ENCODE data around the gene MPP4. TPM values are rescaled to one million over a fixed set of nuclear protein-coding genes. Genes with fewer than 3 reads are reported as not detected.

Gene MPP4
- total and polyA plus RNA-seq, 2 donors, result 0.10 to 0.69 TPM

Small RNAs within 50 kb of the gene (small RNA-seq; reads per million reads assigned to genes)
- gene RNU6-651P, result not detected

Other genes with a start within 250 kb of the MPP4 start
- 60.6 TPM for gene TRAK2, start 247.2 kb downstream of the MPP4 start, total RNA-seq
- gene TRAK2, start 247.2 kb downstream of the MPP4 start, polyA plus RNA-seq, result 25.1 TPM
- 43.0 TPM for gene STRADB, start 246.9 kb downstream of the MPP4 start, total RNA-seq
- 10.0 TPM for gene STRADB, start 246.9 kb downstream of the MPP4 start, polyA plus RNA-seq
- 56.5 TPM for gene TMEM237, start 55.1 kb downstream of the MPP4 start, total RNA-seq
- gene TMEM237, start 55.1 kb downstream of the MPP4 start, polyA plus RNA-seq, result 16.6 TPM
- 28.2 TPM for gene ALS2, start 82.3 kb upstream of the MPP4 start, total RNA-seq
- 11.0 TPM for gene ALS2, start 82.3 kb upstream of the MPP4 start, polyA plus RNA-seq
- 3.7 TPM for gene CDK15, start 107.9 kb upstream of the MPP4 start, total RNA-seq
- 1.6 TPM for gene CDK15, start 107.9 kb upstream of the MPP4 start, polyA plus RNA-seq